HG02623 (cell line): ENCODE data around the gene OR2G6.
"Not testable (repeated sequence)": the region's sequence is repeated elsewhere in the genome, so short reads cannot be mapped to it uniquely, and the experiment has no call there.

ENCODE experiments used
- ATAC-seq: cut with Tn5 transposase; IDR thresholded peaks from one replicate; pipeline ENCODE4 v1.9.1; 2021; ENCODE audit warnings: moderate library complexity; ENCODE audit not compliant: unreplicated experiment

OR2G6 gene

DNA sequence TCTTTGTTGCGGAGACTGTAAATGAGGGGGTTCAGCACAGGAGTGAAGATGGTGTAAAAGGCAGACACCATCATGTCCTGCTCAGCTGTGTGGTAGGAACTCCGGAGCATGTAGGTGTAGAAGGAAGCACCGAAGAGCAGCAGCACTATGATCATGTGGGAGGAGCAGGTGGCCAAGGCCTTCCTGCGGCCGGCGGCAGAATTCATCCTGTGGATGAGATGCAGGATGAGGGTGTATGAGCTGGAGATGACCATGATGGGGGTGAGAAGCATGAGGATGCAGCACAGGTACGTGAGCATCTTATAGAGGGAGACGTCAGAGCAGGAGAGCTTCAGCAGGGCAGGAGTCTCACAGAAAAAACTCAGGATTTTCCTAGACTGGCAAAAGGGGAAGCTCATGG is 66.0 kb downstream of the OR2G6 start:
- not testable (repeated sequence) for ATAC-seq

DNA sequence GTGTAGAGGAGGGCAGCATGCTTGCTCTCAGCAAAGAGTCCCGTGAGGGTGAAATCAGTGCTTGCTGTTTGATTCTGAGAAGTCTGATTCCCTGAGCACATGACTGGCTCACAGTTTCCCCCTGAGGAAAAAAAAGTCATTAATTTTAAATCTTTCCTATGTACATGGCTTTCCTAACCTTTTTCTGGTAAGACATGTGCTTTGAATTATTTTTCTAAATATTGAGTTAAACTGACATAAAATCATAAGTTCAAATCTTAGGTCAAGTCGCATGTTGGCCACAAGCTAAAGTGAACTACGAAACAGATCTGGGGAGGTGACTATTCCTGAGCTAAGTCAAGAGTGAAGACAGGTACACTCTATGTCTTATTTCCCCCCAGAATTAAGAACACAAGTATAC is 66.8 kb downstream of the OR2G6 start, which contains the start of gene OR2T34:
Gene OR2T34 (minus strand): TSS at position 101 of the 400 bp plus-strand sequence. CDS start 0 bp downstream, at position 101.
- not testable (repeated sequence) for ATAC-seq

DNA sequence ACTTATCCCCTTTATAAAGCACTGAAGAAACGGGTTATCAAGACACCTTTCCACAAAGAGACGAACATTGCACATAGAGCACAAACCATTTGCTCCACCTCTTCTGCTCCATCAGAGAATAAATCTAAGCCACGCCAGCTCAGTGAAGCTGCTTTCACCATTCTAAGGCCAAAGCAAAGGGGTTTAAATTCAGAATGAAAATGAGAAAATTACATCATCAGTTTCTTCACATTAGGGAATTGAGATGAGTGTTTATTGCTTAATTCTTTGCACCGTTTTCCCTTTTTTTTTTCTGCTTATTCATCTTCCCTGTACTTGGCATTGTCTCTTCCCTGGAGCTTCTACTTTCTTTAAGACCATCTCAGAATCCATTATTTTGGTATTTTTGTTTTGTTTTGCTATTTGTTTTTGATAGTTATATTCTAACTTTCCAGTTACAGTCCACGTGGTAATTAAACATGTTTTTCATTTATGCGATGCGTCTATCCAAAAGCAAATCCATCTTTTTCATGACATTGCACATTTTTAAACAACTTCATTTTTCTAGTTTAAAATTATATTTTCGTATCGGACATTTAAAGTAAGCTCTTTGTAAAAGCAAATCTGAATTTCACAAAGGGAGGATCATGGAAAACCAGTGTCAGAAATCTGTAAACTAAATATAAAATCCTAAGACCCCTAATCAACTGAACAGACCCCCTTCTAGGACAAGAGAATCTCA is 68.5 kb downstream of the OR2G6 start:
- no peak for ATAC-seq
